Transverse colon (tissue), 3 donors: ENCODE measurements around the gene GPR156.

Experiments
- POLR2A ChIP-seq: fragments of 450-650 bp; IDR thresholded peaks from one replicate; pipeline ENCODE4 v1.6.1; 2016; ENCODE audit warnings: antibody characterized with exemption, mild to moderate bottlenecking, moderate library complexity
- TF ChIP-seq, protein P1 (sequence below), 5 experiments: fragments of 200-600 bp in 3 of 5; fragments of 450-650 bp in 2 of 5; sonication (generic) in 3 of 5; IDR thresholded peaks; 1 replicate in 2 of 5; 2 replicates in 3 of 5; pipeline ENCODE4 v1.5.1; 2016 to 2017; ENCODE audit warnings: antibody characterized with exemption in 5 of 5, inconsistent platforms in 3 of 5, mild to moderate bottlenecking in 2 of 5, moderate library complexity in 1 of 5

DNA sequence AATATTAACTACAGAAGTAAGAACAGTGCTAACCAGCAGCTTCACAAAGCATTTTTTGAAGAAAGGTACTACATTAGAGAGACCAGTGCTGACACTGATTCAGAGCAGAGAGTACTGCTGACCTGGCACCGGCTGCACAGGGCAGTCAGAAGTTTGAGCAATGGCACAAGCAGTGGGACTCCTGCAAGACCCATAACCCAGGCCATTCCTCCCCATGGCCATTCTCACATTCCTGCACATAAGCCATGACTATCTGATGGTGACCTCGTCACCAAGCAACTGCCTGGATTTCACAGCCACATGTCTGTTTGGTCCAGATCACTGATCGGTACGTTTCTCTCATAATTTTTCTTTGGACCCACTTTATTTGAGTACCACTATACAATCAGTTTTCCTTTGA, 88.7 kb downstream of the GPR156 start:
- TF ChIP-seq POLR2A = no peak
- TF ChIP-seq, protein P1, sequence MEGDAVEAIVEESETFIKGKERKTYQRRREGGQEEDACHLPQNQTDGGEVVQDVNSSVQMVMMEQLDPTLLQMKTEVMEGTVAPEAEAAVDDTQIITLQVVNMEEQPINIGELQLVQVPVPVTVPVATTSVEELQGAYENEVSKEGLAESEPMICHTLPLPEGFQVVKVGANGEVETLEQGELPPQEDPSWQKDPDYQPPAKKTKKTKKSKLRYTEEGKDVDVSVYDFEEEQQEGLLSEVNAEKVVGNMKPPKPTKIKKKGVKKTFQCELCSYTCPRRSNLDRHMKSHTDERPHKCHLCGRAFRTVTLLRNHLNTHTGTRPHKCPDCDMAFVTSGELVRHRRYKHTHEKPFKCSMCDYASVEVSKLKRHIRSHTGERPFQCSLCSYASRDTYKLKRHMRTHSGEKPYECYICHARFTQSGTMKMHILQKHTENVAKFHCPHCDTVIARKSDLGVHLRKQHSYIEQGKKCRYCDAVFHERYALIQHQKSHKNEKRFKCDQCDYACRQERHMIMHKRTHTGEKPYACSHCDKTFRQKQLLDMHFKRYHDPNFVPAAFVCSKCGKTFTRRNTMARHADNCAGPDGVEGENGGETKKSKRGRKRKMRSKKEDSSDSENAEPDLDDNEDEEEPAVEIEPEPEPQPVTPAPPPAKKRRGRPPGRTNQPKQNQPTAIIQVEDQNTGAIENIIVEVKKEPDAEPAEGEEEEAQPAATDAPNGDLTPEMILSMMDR (IDR thresholded peaks at IDR 0.05) = no peak
